ENCODE results near the gene ANKRD34A.

ANKRD34A gene

DNA sequence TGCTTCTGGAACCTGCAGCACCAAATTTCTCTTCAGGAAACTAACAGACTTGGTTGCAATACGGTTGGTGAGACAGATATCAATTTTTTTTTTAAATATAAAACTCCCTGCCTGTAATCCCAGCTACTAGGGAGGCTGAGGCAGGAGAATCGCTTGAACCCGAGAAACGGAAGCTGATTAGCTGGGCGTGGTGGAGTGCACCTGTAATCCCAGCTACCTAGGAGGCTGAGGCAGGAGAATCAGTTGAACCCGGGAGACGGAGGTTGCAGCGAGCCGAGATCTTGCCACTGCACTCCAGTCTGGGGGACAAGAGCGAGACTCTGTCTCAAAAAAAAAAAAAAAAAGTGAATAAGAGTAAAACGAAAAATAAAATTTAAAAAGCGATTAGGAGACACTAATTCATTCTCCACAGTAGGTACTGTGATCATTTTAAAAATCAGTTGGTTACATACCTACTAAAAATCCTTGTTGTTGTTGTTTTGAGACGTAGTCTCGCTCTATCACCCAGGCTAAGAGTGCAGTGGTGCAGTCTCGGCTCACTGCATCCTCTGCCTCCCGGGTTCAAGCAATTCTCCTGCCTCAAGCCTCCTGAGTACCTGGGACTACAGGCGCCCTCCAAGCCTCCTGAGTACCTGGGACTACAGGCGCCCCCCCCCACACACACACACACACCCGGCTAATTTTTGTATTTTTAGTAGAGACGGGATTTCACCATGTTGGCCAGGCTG is 36.3 kb downstream of the ANKRD34A start:
- Histone ChIP-seq H3K4me1 (ENCODE audit: low read length) (peaks cover 13% of the 10 kb centered on the region), H3K9ac (ENCODE audit: low read length) (peak overlapping the region; percentile 99), H3K4me3 (ENCODE audit: low read length) (peak overlapping the region; percentile 94), H4K20me1 (ENCODE audit: insufficient read depth, low read length) (no peaks in the 10 kb centered on the region), H3K79me2 (ENCODE audit: low read length) (peaks cover 22% of the 10 kb centered on the region), H3F3A (ENCODE audit: insufficient read depth, low read length) (peaks cover 29% of the 10 kb centered on the region), H3K27ac (ENCODE audit: low read length) (peak overlapping the region; percentile 89), H3K9me2 (replicated peaks; ENCODE audit: insufficient read depth, low read length) (no peaks in the 10 kb centered on the region), H3K4me2 (ENCODE audit: low read depth, low read length) (peak overlapping the region; percentile 72), H3K9me3 (replicated peaks; ENCODE audit: insufficient read depth, low read length) (no peaks in the 10 kb centered on the region), H2AFZ (ENCODE audit: low read length) (peak overlapping the region; percentile 78), H3K27me3 (replicated peaks; ENCODE audit: insufficient read depth, low read length) (no peaks in the 10 kb centered on the region), H3K36me3 (replicated peaks; ENCODE audit: insufficient read depth, low read length) (peaks cover 9% of the 10 kb centered on the region; the same call in 1 of the 2 replicates)
- DNase-seq = no peak
- TF ChIP-seq CTCF (IDR thresholded peaks at IDR 0.05; ENCODE audit: low read length) (no peak), EZH2 (optimal IDR thresholded peaks at IDR 0.05; ENCODE audit: low read depth, low read length) (no peak), EZH2phosphoT487 (IDR thresholded peaks at IDR 0.05; ENCODE audit: low read length) (no peak)

DNA sequence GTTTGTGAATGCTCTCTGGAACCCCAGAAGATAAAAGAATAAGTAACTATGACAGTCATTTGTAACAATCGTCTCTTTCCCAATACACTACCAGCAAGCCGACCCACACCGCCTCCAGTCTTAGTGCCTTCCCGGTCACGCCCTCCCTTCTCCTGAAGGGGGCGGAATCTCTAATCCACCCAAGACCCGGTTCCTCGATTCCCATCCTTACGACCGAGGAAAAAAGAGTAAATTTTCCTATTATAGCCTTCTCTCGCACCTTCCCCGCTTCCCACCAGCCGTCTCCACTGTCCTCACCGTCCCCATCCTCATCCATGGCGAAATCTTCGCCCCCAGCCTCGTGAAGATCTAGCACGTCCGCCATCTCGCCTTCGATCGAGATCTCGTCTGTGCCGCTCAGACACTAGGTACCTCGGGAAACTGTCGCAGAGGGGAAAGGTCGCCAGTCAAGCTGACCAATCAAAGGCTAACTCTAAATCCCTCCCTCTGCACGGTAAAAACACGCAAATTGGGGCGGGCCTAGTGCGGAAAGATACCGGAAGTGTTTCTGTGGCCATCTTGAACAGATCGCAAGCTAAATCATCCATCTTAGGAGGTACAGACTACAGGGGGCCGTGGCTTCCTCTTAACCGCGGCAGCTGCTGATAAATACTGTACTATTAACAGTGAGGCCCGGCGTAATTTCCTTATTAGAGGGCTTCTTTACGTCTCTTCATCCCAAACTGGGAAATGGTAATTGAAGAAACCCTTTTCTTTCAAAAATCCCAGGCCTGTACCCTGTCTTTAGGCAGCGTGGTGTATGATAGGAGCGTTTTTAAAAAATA is 37.1 kb downstream of the ANKRD34A start, which contains the start of gene RBM8A:
TSS of gene RBM8A (minus strand) at position 422 of the 824 bp plus-strand sequence. CDS start at position 364, 58 bp downstream.
- Histone ChIP-seq H3K9ac (ENCODE audit: low read length) (peak within 1 kb of the TSS; percentile 99), H3K9me2 (replicated peaks; ENCODE audit: insufficient read depth, low read length) (no peaks in the 10 kb centered on the region), H3F3A (ENCODE audit: insufficient read depth, low read length) (peaks cover 33% of the 10 kb centered on the region), H3K4me1 (ENCODE audit: low read length) (peaks cover 8% of the 10 kb centered on the region), H3K27ac (ENCODE audit: low read length) (peak within 1 kb of the TSS; percentile 89), H3K79me2 (ENCODE audit: low read length) (peaks cover 22% of the 10 kb centered on the region), H4K20me1 (ENCODE audit: insufficient read depth, low read length) (no peaks in the 10 kb centered on the region), H3K36me3 (replicated peaks; ENCODE audit: insufficient read depth, low read length) (peaks cover 9% of the 10 kb centered on the region; the same call in 1 of the 2 replicates), H3K9me3 (replicated peaks; ENCODE audit: insufficient read depth, low read length) (no peaks in the 10 kb centered on the region), H2AFZ (ENCODE audit: low read length) (peak within 1 kb of the TSS; percentile 78), H3K27me3 (replicated peaks; ENCODE audit: insufficient read depth, low read length) (no peaks in the 10 kb centered on the region), H3K4me3 (ENCODE audit: low read length) (peak within 1 kb of the TSS; percentile 94), H3K4me2 (ENCODE audit: low read depth, low read length) (peak within 1 kb of the TSS; percentile 81)
- TF ChIP-seq EZH2 (optimal IDR thresholded peaks at IDR 0.05; ENCODE audit: low read depth, low read length) (no peak), CTCF (IDR thresholded peaks at IDR 0.05; ENCODE audit: low read length) (peak; percentile 77), EZH2phosphoT487 (IDR thresholded peaks at IDR 0.05; ENCODE audit: low read length) (no peak)
- DNase-seq = peak; percentile 100

GRCh38 chr1:145926686-145927062 is 37.7 kb downstream of the ANKRD34A start:
- TF ChIP-seq CTCF (IDR thresholded peaks at IDR 0.05; ENCODE audit: low read length) (no peak), EZH2 (optimal IDR thresholded peaks at IDR 0.05; ENCODE audit: low read depth, low read length) (no peak), EZH2phosphoT487 (IDR thresholded peaks at IDR 0.05; ENCODE audit: low read length) (no peak)
- Histone ChIP-seq H3K9ac (ENCODE audit: low read length) (peak overlapping the region; percentile 99), H2AFZ (ENCODE audit: low read length) (peak overlapping the region; percentile 43)

More at GRCh38 chr1:145926686-145927062, 37.7 kb downstream of the ANKRD34A start:
- Histone ChIP-seq H3K27me3 (replicated peaks; ENCODE audit: insufficient read depth, low read length) (no peaks in the 10 kb centered on the region), H3K4me2 (ENCODE audit: low read depth, low read length) (peak overlapping the region; percentile 81), H3K9me2 (replicated peaks; ENCODE audit: insufficient read depth, low read length) (no peaks in the 10 kb centered on the region), H3K36me3 (replicated peaks; ENCODE audit: insufficient read depth, low read length) (peaks cover 9% of the 10 kb centered on the region; the same call in 1 of the 2 replicates), H3K79me2 (ENCODE audit: low read length) (peaks cover 22% of the 10 kb centered on the region), H3K4me3 (ENCODE audit: low read length) (peak overlapping the region; percentile 94), H4K20me1 (ENCODE audit: insufficient read depth, low read length) (no peaks in the 10 kb centered on the region), H3K27ac (ENCODE audit: low read length) (peak overlapping the region; percentile 89; the same call in 1 of the 2 replicates), H3K9me3 (replicated peaks; ENCODE audit: insufficient read depth, low read length) (no peaks in the 10 kb centered on the region), H3F3A (ENCODE audit: insufficient read depth, low read length) (peaks cover 35% of the 10 kb centered on the region), H3K4me1 (ENCODE audit: low read length) (peaks cover 6% of the 10 kb centered on the region)
- no peak for DNase-seq

Measured in MM.1S (cell line).